CD14-positive monocyte (primary cell): ENCODE results near the gene POLRMT. TPM values are rescaled to one million over a fixed set of nuclear protein-coding genes. Genes with fewer than 3 reads are reported as not detected.

Experiments
- DNase-seq, 3 donors: peaks; one replicate each; pipeline ENCODE4 v3.0.0-alpha.2; 2011 to 2022
- H2AFZ ChIP-seq: 2 replicates; pipeline ENCODE4 v1.6.0; 2012; ENCODE audit warnings: mild to moderate bottlenecking, low read depth, low read length, inconsistent platforms; ENCODE audit not compliant: insufficient read depth, poor library complexity, severe bottlenecking
- H3K27ac ChIP-seq, 2 donors: 1 replicate in 1 of 2; 2 replicates in 1 of 2; pipeline ENCODE4 v1.5.1; 2012 to 2013; ENCODE audit warnings: low read length in 2 of 2, control low read depth in 1 of 2, inconsistent platforms in 1 of 2, low read depth in 1 of 2, mild to moderate bottlenecking in 1 of 2
- H3K27me3 ChIP-seq, 2 donors: one replicate each; pipeline versions ENCODE4 v1.6.0 to v1.6.1; 2011 to 2013; ENCODE audit warnings: low read length in 2 of 2; ENCODE audit not compliant: control insufficient read depth in 2 of 2, insufficient read depth in 2 of 2
- H3K36me3 ChIP-seq, 2 donors: replicated peaks in 1 of 2; 1 replicate in 1 of 2; 2 replicates in 1 of 2; pipeline versions ENCODE4 v1.5.1 to v1.6.1; 2012 to 2013; ENCODE audit warnings: low read length in 2 of 2, control low read depth in 1 of 2, inconsistent platforms in 1 of 2, mild to moderate bottlenecking in 1 of 2; ENCODE audit not compliant: insufficient read depth in 2 of 2, control insufficient read depth in 1 of 2
- H3K4me1 ChIP-seq, 2 donors: 1 replicate in 1 of 2; 2 replicates in 1 of 2; pipeline versions ENCODE4 v1.5.1 to v1.6.1; 2012 to 2013; ENCODE audit warnings: low read length in 2 of 2, control low read depth in 1 of 2, inconsistent platforms in 1 of 2, mild to moderate bottlenecking in 1 of 2, moderate library complexity in 1 of 2; ENCODE audit not compliant: insufficient read depth in 2 of 2, control insufficient read depth in 1 of 2
- H3K4me2 ChIP-seq: replicated peaks from 2 replicates; pipeline ENCODE3; 2012; ENCODE audit warnings: low read length, moderate library complexity, mild to moderate bottlenecking; ENCODE audit not compliant: poor library complexity, severe bottlenecking; ENCODE audit errors: extremely low read depth
- H3K4me3 ChIP-seq, 3 experiments: fragments of 200-600 bp in 1 of 3; sonication (generic) in 1 of 3; replicated peaks in 1 of 3; 1 replicate in 2 of 3; 2 replicates in 1 of 3; pipeline ENCODE4 v1.5.1; 2011 to 2013; ENCODE audit warnings: low read length in 3 of 3, mild to moderate bottlenecking in 3 of 3, control low read depth in 2 of 3, low read depth in 2 of 3, inconsistent platforms in 1 of 3, moderate library complexity in 1 of 3
- H3K79me2 ChIP-seq: 2 replicates; pipeline ENCODE4 v1.6.0; 2012; ENCODE audit warnings: mild to moderate bottlenecking, control low read depth, inconsistent platforms, low read length, moderate library complexity; ENCODE audit not compliant: insufficient read depth
- H3K9ac ChIP-seq: 2 replicates; pipeline ENCODE4 v1.6.0; 2017; ENCODE audit warnings: low read length, mild to moderate bottlenecking; ENCODE audit not compliant: insufficient read depth, poor library complexity, severe bottlenecking
- H3K9me3 ChIP-seq, 2 donors: replicated peaks in 1 of 2; 1 replicate in 1 of 2; 2 replicates in 1 of 2; pipeline versions ENCODE4 v1.5.1 to v1.6.1; 2012 to 2013; ENCODE audit warnings: low read length in 2 of 2, control low read depth in 1 of 2; ENCODE audit not compliant: control insufficient read depth in 1 of 2, insufficient read depth in 1 of 2
- H4K20me1 ChIP-seq: 2 replicates; pipeline ENCODE4 v1.6.0; 2012; ENCODE audit warnings: mild to moderate bottlenecking, low read length, control low read depth, moderate library complexity; ENCODE audit not compliant: insufficient read depth
- H3K27ac Mint-ChIP-seq, 7 donors: one replicate each; pipeline ENCODE4 v1.8.0; 2020; ENCODE audit warnings: mild to moderate bottlenecking in 7 of 7, mixed read lengths in 7 of 7, moderate library complexity in 6 of 7, inconsistent platforms in 2 of 7
- H3K27me3 Mint-ChIP-seq, 3 donors: one replicate each; pipeline ENCODE4 v1.8.0; 2021 to 2022; ENCODE audit warnings: low read depth in 3 of 3, mild to moderate bottlenecking in 3 of 3, mixed read lengths in 3 of 3, moderate library complexity in 3 of 3, inconsistent platforms in 1 of 3
- H3K36me3 Mint-ChIP-seq, 2 donors: one replicate each; pipeline ENCODE4 v1.8.0; 2020; ENCODE audit warnings: mixed read lengths in 2 of 2, inconsistent platforms in 1 of 2, mild to moderate bottlenecking in 1 of 2
- H3K4me1 Mint-ChIP-seq: one replicate; pipeline ENCODE4 v1.8.0; 2020; ENCODE audit warnings: mild to moderate bottlenecking, mixed read lengths
- H3K4me3 Mint-ChIP-seq, 2 donors: one replicate each; pipeline ENCODE4 v1.8.0; 2020; ENCODE audit warnings: mild to moderate bottlenecking in 2 of 2, mixed read lengths in 2 of 2, moderate library complexity in 1 of 2
- H3K9me3 Mint-ChIP-seq, 7 donors: one replicate each; pipeline ENCODE4 v1.8.0; 2020 to 2022; ENCODE audit warnings: mixed read lengths in 7 of 7, mild to moderate bottlenecking in 6 of 7, moderate library complexity in 6 of 7, inconsistent platforms in 2 of 7
- CTCF ChIP-seq: fragments of 200-600 bp; IDR thresholded peaks from one replicate; pipeline ENCODE4 v1.8.0; 2022; ENCODE audit warnings: antibody characterized with exemption, mild to moderate bottlenecking
- WGBS: methylation state at CpG from one replicate; pipeline ENCODE4 v1.1.5; 2013; ENCODE audit warnings: missing lambda C conversion rate; ENCODE audit not compliant: insufficient coverage; 5-methylcytosine and 5-hydroxymethylcytosine counted together
- intact Hi-C, 2 donors: fragments of 100-400 bp; cut with micrococcal nuclease; formaldehyde crosslinking; loops; one replicate each; pipeline versions ENCODE4 v1.15.0 to v1.15.1; 2023
- polyA plus RNA-seq, 3 donors: library from polyadenylated mRNA; depleted of rRNA in 1 of 3; unstranded in 2 of 3; stranded (reverse) in 1 of 3; fragments of 300-500 nt in 2 of 3; fragments of >200 nt in 1 of 3; fragmentation: Illumina TruSeq in 2 of 3; gene quantifications; 1 replicate in 2 of 3; 2 replicates in 1 of 3; pipeline ENCODE4 v1.2.3, GENCODE V29; 2012 to 2021

The POLRMT gene
- polyA plus RNA-seq, 3 donors, result 16.2 to 40.5 (median 17.6) TPM

DNA sequence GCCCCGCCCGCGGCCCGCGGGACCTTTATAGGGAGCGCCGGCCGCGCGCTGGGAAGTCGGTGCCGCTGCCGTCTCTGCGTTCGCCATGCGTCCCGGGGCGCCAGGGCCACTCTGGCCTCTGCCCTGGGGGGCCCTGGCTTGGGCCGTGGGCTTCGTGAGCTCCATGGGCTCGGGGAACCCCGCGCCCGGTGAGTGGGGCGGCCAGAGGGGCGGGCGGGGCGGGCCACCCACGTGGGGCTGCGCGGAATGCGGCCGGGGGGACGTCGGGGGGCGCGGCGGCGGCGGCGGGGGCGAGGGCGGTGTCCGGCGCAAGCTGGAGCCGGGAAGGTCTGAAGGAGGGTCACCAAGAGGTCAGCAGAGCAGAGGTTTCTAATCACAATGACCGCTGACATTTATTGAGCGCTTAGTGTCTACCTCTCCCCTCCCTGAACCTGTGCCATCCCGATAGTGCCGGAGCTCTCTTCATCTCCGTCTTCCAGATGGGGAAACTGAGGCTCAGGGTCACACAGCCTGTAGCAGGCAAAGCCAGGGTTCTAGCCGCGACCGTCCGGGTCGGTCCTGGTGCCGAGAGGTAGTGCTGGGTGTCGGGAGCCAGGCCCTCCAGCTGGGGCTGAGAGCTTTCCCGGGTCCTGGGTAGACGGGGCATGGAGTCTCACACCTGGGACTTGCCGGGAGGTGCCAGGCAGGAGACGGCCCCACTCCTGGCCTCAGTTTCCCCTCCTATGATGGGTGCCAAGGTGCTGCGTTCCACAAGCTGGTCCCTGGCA, 43.2 kb upstream of the POLRMT start, which contains the start of gene FSTL3:
TSS of gene FSTL3 (plus strand) at position 54 of the 767 bp plus-strand sequence. CDS start at position 86, 32 bp downstream.
- Histone ChIP-seq H3K4me2 (peak within 1 kb of the TSS; percentile 67), H4K20me1 (no peaks in the 10 kb centered on the region), H3K36me3 (no peaks in the 10 kb centered on the region), H3K9me3 (no peaks in the 10 kb centered on the region), H3K27me3 (peaks cover 0 to 30% of the 10 kb centered on the region in 2 donors), H2AFZ (no peak within 1 kb of the TSS), H3K4me3 (peak within 1 kb of the TSS in 2 of 3 experiments; percentile 34 to 54), H3K4me1 (peaks cover 53 to 63% of the 10 kb centered on the region in 2 donors), H3K27ac (no peak within 1 kb of the TSS), H3K79me2 (peaks cover 10% of the 10 kb centered on the region), H3K9ac (no peak within 1 kb of the TSS)
- Mint-ChIP-seq H3K27ac (peak within 1 kb of the TSS in 1 of 7 donors; percentile 75), H3K9me3 (peaks cover 0 to 3% (median under 1%) of the 10 kb centered on the region in 7 donors), H3K4me1 (peaks cover 56% of the 10 kb centered on the region), H3K27me3 (peaks cover 14 to 46% (median 32%) of the 10 kb centered on the region in 3 donors), H3K36me3 (peaks cover 3 to 4% of the 10 kb centered on the region in 2 donors), H3K4me3 (peak within 1 kb of the TSS; percentile 72 to 81)
- intact Hi-C loops, result no loop called here
- TF ChIP-seq CTCF, result no peak
- no peak for DNase-seq
- WGBS, result 9% methylated on average over 60 of the region's 63 CpGs

DNA sequence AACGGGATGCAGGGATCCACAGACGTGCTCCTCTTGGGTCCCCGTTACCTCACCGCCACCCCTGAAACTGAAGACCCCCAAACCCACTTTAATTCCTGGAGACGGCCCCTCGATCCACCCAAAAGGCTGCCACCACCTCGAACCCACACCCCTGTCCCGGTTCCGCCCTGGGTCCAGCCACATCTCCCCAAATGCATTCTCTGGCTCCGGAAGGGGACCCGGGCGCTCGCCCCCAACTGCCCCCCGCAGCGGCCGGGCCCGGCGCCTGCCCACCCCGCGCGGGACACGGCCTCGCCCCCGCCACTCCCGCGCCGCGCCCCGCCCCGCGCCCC, 42.6 kb upstream of the POLRMT start:
- 18% methylated on average over 20 of the region's 31 CpGs for WGBS
- Histone ChIP-seq H2AFZ (no peak overlapping the region), H3K9ac (no peak overlapping the region), H3K79me2 (peaks cover 10% of the 10 kb centered on the region), H3K27me3 (peaks cover 0 to 30% of the 10 kb centered on the region in 2 donors), H3K4me3 (peak overlapping the region in 2 of 3 experiments; percentile 18 to 52), H3K4me1 (peaks cover 53 to 63% of the 10 kb centered on the region in 2 donors), H3K36me3 (no peaks in the 10 kb centered on the region), H4K20me1 (no peaks in the 10 kb centered on the region), H3K27ac (no peak overlapping the region), H3K4me2 (peak overlapping the region; percentile 67), H3K9me3 (no peaks in the 10 kb centered on the region)
- peak overlapping the region; percentile 72 to 81 for H3K4me3 Mint-ChIP-seq
- peaks cover 57% of the 10 kb centered on the region for H3K4me1 Mint-ChIP-seq
- TF ChIP-seq CTCF, result no peak
- peaks cover 0 to 3% (median 0%) of the 10 kb centered on the region in 7 donors for H3K9me3 Mint-ChIP-seq
- peak overlapping the region in 1 of 7 donors; percentile 74 for H3K27ac Mint-ChIP-seq
- no peak for DNase-seq
- intact Hi-C loops, result no loop called here
- H3K36me3 Mint-ChIP-seq, result peaks cover 3 to 4% of the 10 kb centered on the region in 2 donors
- peaks cover 14 to 46% (median 32%) of the 10 kb centered on the region in 3 donors for H3K27me3 Mint-ChIP-seq
